ENCODE results near the gene SLC4A8. TPM values are rescaled to one million over a fixed set of nuclear protein-coding genes. Genes with fewer than 3 reads are reported as not detected.

The SLC4A8 gene
- total RNA-seq, 2 donors from 2014 or later = 0.59 to 1.1 TPM

DNA sequence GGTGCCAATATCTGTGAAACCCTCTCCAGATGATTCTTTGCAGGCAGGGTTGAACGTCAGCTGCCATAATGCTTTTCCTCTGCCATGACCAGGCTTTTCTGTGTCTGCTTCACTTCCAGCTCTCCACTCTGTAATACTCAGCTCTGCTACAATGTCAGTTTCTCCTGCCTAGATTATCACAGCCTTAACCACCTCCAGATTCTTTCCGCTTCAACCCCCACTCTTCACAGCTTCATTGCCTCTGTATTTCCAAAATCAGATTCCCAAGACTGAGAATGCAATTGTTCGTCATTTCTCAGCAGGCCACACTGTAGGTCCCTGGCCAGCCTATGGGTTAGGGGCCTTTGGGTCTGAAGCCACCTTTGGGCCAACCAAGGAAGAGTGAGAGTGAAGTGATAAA, 92.7 kb downstream of the SLC4A8 start:
- H3K9ac ChIP-seq (ENCODE audit: low read depth in 2 of 2, low read length in 2 of 2) = no peak overlapping the region
- H3K4me1 ChIP-seq = no peaks in the 10 kb centered on the region
- H3K27me3 ChIP-seq = no peaks in the 10 kb centered on the region
- no peaks in the 10 kb centered on the region for H3K36me3 ChIP-seq
- TF ChIP-seq, protein P1, sequence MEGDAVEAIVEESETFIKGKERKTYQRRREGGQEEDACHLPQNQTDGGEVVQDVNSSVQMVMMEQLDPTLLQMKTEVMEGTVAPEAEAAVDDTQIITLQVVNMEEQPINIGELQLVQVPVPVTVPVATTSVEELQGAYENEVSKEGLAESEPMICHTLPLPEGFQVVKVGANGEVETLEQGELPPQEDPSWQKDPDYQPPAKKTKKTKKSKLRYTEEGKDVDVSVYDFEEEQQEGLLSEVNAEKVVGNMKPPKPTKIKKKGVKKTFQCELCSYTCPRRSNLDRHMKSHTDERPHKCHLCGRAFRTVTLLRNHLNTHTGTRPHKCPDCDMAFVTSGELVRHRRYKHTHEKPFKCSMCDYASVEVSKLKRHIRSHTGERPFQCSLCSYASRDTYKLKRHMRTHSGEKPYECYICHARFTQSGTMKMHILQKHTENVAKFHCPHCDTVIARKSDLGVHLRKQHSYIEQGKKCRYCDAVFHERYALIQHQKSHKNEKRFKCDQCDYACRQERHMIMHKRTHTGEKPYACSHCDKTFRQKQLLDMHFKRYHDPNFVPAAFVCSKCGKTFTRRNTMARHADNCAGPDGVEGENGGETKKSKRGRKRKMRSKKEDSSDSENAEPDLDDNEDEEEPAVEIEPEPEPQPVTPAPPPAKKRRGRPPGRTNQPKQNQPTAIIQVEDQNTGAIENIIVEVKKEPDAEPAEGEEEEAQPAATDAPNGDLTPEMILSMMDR (IDR thresholded peaks at IDR 0.05) = no peak
- H3K27ac ChIP-seq = no peak overlapping the region
- no peak overlapping the region for H3K4me3 ChIP-seq
- H3K9me3 ChIP-seq = no peaks in the 10 kb centered on the region
- no peak for DNase-seq
- intact Hi-C loops (cut with DNase I) = no loop called here

DNA sequence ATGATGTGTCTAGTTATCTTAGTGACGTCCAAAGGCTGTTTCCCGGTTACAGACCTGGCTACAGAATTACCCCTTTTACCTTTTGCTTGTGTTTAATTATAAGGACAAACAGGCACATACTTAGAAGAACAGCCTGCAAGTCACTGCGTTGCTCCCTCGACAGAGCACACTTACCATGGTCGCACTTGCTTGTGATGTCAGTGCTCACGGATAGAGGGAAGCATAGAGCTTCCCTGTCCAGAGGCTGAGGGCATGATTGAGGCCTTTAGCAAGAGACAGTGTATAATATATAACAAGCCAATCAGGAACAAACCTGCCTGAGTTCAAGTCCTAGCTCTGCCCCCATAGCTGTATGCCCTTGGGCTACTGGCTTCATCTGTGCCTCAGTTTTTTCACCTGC, 93.2 kb downstream of the SLC4A8 start:
- Histone ChIP-seq H3K4me1 (no peaks in the 10 kb centered on the region), H3K4me3 (no peak overlapping the region), H3K27ac (no peak overlapping the region), H3K27me3 (no peaks in the 10 kb centered on the region), H3K36me3 (no peaks in the 10 kb centered on the region), H3K9me3 (no peaks in the 10 kb centered on the region), H3K9ac (ENCODE audit: low read depth in 2 of 2, low read length in 2 of 2) (no peak overlapping the region)
- DNase-seq = no peak
- intact Hi-C loops (cut with DNase I) = no loop called here
- TF ChIP-seq, protein P1 (IDR thresholded peaks at IDR 0.05) = no peak

DNA sequence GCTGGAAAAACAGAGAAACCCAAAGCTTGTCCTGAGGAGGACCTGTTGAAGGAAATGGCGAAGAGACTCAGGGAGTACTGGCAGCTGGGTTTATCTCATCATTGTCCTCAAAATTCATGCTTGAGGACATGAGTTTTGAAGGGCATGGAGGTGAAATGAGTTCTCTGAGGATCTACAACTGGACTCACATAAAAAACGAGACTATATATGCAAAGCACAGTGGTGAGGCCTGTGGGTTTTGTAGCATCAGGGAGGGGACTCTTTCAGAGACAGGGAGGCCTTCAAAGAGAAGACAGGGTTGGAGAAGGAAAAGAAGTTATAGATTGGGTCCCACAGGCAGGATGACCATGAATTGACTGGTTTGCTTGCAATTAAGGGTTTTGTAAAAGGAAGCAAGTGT, 95.1 kb downstream of the SLC4A8 start:
- Histone ChIP-seq H3K4me3 (no peak overlapping the region), H3K4me1 (no peaks in the 10 kb centered on the region), H3K36me3 (no peaks in the 10 kb centered on the region), H3K27ac (no peak overlapping the region), H3K27me3 (no peaks in the 10 kb centered on the region), H3K9ac (ENCODE audit: low read depth in 2 of 2, low read length in 2 of 2) (no peak overlapping the region), H3K9me3 (no peaks in the 10 kb centered on the region)
- TF ChIP-seq, protein P1 (IDR thresholded peaks at IDR 0.05) = no peak
- intact Hi-C loops (cut with DNase I) = loop anchor here (5.0 kb wide), 1 partner anchor 303 kb away; no protein-coding TSS in a partner anchor
- no peak for DNase-seq

DNA sequence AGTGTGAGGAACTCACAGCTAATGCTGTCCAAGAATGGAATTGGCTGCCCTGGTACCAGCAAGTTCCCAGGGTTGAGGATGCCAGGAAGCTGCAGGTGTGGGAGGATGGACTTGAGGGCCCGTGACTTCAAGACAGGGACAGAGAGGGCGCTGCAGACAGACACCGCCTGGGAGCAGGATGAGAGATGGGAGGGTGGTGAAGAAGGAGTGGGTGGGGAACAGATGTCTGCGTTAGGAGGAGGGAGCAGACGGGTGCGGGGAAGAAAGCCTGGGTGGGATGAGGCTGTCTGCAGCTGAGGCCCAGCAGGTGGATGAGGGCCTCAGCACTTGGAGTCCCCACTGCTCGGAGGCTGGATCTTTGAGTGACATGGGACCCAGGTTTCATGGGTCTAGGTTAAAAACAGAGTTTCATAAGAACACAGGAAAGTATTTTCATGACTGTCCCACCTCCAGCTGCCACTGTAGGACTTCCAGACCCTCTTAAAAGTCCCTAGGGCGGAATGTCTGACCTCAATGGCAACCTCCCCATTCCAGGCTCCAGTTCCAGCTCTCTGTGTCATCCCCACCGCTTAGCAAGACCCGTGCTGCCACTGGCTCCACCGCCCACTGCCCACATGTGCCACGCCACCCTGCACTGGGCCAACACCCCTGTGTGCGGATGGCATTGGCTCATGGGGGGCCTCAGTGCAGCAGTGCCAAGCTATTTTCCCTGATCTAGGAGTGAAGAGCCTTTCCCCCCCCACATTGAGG, 96.1 kb downstream of the SLC4A8 start:
- H3K27ac ChIP-seq = no peak overlapping the region
- intact Hi-C loops (cut with DNase I) = loop anchor here (5.0 kb wide), 1 partner anchor 302 kb away; no protein-coding TSS in a partner anchor
- H3K9ac ChIP-seq (ENCODE audit: low read depth in 2 of 2, low read length in 2 of 2) = no peak overlapping the region
- TF ChIP-seq, protein P1 (IDR thresholded peaks at IDR 0.05) = no peak
- H3K36me3 ChIP-seq = no peaks in the 10 kb centered on the region
- DNase-seq = no peak
- H3K4me1 ChIP-seq = no peaks in the 10 kb centered on the region
- no peaks in the 10 kb centered on the region for H3K9me3 ChIP-seq
- no peak overlapping the region for H3K4me3 ChIP-seq
- H3K27me3 ChIP-seq = no peaks in the 10 kb centered on the region

DNA sequence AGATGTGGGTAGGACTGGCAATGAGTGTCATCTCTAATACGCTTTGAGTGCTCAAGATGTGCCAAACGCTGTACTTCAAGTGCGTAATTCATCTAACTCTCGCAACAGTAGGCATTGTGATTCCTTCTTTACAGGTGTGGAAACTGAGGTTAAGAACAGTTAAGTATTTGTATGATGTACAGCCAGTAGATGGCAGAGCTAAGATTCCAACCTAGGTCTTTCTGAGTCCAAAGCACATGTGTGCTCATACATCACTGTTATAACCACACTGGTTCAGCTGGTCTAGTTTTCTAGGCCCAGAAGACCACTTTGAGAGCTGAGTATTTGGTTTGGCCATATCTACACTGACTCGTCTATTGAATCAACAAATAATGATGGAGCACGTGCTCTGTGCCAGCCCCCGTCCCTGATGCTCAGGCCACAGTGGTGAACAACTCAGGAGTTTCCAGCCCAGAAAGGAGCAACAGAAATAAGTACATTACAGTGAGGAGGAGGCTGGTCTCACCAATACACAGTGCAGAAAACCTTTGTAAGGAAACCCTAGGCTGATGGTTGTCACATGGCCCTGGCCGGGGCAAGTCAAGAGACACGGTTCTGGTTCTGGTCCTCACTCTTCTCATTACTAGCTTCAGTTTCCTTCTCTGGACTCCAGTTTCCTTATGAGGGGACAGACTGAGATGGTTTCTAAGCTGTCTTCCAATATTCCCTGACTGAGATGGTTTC, 97.1 kb downstream of the SLC4A8 start:
- no peak overlapping the region for H3K9ac ChIP-seq (ENCODE audit: low read depth in 2 of 2, low read length in 2 of 2)
- no peaks in the 10 kb centered on the region for H3K4me1 ChIP-seq
- H3K36me3 ChIP-seq = no peaks in the 10 kb centered on the region
- TF ChIP-seq, protein P1 (IDR thresholded peaks at IDR 0.05) = no peak
- no peak overlapping the region for H3K4me3 ChIP-seq
- no peak overlapping the region for H3K27ac ChIP-seq
- no peaks in the 10 kb centered on the region for H3K27me3 ChIP-seq
- intact Hi-C loops (cut with DNase I) = loop anchor here (5.0 kb wide), 1 partner anchor 301 kb away; no protein-coding TSS in a partner anchor
- no peaks in the 10 kb centered on the region for H3K9me3 ChIP-seq
- DNase-seq = no peak
